GM12874 (cell line): Measurements from ENCODE around the gene MAP3K5.

ENCODE experiments used
- CTCF ChIP-seq: IDR thresholded peaks from 2 replicates; pipeline ENCODE4 v1.5.1; 2011; ENCODE audit warnings: low read depth, mild to moderate bottlenecking, control low read depth, low read length, moderate library complexity; ENCODE audit not compliant: insufficient read depth

The MAP3K5 gene

DNA sequence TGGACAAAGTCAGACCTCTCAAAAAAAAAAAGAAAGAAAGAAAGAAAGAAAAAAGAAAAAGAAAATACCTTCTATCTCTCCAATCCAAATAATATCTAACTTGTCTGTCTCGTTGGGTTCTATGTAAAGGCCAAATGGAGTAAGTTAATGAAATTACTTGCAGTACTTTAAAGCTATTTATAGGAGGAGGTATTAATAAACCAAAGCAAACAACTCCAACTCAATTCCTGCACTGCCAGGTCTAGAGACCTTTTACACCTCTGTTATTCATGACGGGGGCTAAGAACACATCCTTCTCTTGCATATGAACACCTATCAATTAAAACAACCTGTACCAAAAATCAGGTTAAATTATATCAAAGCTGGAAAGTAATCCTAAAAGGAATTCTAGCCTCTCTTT is 80.6 kb downstream of the MAP3K5 start:
- no peak for TF ChIP-seq CTCF

GRCh38 chr6:136710877-136711552 is 81.3 kb downstream of the MAP3K5 start:
- no peak for TF ChIP-seq CTCF

DNA sequence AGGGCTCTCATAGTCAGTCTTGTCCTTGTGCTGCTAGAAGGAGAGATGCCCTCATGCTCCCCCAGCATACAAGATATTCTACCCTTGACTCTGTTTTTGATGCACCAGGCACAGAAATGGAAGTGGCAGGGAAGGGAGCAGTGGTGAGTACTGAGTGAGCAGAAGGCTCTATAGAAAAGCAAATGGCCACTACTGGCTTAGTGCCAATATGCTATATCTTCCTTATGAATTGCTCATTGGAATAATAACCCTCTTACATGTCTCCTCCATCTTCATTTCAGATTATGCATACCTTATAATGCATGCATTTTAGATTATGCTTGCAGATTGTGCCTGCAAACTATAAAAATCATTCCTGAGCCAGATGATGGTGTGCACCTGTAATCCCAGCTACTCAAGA is 82.8 kb downstream of the MAP3K5 start:
- no peak for TF ChIP-seq CTCF

- TF ChIP-seq CTCF = no peak
Measured at GRCh38 chr6:136706430-136706829, 85.8 kb downstream of the MAP3K5 start.

- TF ChIP-seq CTCF = no peak
Measured at GRCh38 chr6:136703331-136703865, 88.9 kb downstream of the MAP3K5 start.

DNA sequence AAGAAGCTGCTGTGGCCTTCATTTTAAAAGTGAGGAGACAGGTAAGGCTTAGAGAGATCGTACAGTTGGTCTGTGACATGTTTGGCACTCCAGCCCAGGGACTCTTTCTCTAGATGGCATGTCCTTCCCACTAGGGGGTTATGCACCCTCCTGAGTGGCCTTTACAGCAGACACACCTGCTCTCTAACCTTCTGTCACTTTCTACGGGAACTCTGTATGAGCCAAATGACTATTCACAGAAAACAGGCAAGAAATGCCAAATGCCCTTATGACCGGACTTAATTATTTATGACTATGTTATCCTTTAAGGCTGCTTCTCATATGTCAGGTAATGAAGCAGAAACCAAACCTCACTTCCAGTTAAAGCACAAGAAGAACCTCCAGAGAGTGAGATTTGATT is 91.2 kb downstream of the MAP3K5 start:
- no peak for TF ChIP-seq CTCF

DNA sequence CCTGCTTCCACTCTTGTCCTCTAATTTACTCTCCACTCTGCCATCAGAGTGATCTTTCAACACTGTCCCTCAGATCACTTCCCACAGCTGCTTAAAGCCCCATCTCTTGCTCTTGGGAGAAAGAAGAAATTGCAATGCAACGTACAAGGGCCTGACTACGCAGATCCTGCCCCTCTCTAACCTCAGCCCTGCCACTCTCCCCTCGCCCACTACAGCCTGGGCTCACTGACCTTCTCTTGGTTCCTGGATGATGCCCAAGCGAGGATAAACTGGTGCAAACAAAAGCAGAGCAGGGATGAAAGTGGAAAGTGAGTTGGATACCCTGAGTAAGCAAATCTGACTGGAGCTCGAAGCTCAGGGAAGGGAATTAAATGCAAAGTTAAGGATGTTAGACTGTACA is 92.9 kb downstream of the MAP3K5 start:
- no peak for TF ChIP-seq CTCF
